GM19452 (cell line): Measurements from ENCODE around the gene RIN3.
A peak's percentile ranks its signal among the peaks of the same experiment; 100 is the strongest.

Experiments
- ATAC-seq: cut with Tn5 transposase; IDR thresholded peaks from one replicate; pipeline ENCODE4 v1.9.1; 2021; ENCODE audit not compliant: unreplicated experiment

Gene RIN3

DNA sequence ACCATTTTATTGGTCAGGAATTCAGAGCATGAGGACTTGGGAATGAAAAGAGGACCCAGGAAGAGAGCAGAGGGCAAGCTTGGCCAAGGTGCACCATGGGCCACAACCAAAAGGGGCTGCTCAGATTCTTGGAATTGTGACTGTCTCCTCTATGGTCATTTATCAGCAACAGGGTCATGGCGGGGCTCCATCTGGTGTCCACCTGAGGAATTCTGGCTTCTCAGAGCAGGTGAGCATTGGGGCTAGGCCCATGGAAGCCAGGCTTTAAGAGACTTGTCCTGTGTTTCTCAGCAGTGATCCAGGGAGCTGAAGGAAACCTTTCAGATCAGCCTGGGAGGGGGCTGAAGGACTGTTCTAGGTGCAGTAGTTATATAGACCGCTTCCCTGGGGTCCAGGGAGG, 2.6 kb upstream of the RIN3 start:
- no peak for ATAC-seq

DNA sequence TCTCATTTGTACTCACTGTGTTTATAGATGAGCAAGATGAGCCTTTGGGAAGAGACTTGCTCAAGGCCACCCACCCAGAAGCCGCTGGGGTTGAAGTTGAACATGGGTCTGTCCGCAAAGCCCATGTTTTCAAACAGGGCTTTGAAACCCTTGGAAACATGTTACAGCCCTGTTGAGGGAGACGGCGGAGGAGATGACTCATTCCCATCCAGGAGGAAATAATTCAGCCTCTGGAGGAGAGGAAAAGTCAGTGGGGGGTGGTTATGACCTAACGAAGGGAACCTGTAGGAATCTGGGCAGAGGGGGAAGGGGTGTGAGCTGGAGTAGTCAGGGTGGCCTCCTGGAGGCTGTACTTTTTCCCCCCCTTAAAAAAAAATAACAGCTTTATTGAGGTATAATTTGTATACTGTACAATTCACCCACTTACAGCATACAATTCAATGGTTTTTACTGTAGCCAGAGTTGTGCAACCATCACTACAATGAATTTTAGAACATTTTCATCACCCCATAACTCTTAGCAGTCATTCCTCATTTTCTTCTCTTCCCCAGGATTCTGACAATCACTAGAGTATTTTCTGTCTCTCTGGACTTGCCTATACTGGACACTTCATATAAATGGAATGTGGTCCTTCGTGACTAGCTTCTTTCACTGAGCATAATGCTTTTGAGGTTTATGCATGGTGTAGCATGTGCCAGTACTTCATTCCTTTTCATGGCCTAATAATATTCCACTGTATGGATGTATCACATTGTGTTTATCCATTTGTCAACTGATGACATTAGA, 1.9 kb upstream of the RIN3 start:
- no peak for ATAC-seq

DNA sequence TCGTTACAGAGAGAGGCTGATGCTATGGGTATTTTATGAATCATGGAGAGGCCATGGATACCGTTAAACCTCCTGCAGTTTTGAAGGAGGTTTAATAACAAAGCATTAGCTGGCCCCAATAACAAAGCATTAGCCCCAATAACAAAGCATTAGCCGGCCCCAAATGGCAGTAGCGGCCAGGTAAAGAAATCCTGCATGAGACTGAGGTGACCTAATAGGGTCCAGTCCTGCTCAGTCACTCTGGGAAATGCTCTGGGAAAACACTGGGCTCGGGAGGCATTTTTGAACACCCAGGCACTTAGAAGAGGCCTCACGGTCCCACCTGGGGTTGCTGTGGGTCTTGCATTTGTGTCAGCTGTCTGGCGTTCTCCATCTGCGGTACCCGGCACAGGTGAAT, 776 bp upstream of the RIN3 start:
- no peak for ATAC-seq

GRCh38 chr14:92513966-92514843, 624 bp downstream of the RIN3 start:
- no peak for ATAC-seq

DNA sequence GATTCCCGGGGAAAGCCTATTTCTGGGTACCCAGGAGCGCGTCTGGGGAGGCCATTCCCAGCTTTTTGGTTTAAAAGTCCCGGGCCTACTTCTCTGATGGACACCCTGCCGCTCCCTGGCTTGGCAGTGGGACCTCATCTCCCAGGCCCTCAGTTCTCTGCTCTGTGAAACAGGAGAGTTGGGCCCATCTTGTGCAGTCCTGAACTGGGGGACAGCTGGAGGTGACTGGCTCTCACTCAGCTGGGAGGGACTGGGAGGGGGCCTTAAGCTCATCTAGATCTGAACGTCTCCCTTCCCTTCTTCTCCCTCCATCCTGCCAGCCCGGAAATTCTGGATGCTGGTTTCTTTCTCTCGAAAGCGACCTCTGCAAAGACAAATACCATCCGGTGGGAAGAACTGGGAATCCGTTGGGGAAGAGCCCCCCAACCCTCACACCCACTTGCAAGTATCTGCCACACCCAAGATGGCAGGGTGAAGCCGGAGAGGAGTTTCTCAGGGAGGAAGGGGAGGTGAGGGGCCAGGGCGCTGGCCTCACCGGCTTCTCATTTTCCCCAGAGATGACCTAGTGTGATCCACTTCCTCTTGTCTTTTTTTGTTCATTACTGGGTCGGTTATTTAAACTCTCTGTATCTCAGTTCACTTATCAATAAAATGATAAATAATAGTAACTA, 1.4 kb downstream of the RIN3 start:
- ATAC-seq: no peak

DNA sequence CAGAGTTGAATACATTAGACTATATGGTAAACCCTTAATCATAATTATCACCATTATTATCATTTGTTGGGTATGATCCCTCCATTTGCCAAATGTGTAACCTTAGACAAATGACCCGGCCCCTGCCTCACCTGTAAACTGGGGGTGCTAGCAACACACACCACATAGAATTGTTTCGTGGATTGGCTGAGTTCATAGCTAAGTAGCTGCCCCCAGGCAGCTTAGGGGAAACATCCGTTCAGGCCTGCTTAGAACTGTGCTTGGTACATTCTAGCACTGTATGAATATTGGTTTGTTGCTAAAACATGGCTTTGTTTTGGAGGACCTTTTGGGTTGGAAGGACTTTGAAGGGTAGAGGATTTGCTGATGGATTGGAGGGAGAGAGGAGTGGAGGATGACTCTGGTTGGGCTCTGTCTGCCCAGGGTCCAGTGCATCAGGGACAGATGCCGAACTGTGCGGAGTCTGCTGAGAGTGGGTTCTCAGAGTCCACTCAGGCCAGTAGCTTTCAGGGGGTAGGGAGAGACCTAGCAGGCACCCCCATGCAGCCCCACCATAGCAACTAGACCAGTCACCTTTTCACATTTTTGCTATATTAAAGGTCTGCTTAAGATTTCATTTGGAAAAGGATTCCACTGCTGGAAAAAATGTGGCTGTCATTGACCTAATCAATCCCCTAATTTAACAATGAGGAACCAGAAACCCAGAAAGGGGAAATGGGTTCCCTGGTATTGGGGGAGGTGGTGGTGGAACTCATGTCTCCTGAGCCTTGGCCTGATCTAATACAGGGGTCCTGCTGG, 2.2 kb downstream of the RIN3 start:
- ATAC-seq: no peak

DNA sequence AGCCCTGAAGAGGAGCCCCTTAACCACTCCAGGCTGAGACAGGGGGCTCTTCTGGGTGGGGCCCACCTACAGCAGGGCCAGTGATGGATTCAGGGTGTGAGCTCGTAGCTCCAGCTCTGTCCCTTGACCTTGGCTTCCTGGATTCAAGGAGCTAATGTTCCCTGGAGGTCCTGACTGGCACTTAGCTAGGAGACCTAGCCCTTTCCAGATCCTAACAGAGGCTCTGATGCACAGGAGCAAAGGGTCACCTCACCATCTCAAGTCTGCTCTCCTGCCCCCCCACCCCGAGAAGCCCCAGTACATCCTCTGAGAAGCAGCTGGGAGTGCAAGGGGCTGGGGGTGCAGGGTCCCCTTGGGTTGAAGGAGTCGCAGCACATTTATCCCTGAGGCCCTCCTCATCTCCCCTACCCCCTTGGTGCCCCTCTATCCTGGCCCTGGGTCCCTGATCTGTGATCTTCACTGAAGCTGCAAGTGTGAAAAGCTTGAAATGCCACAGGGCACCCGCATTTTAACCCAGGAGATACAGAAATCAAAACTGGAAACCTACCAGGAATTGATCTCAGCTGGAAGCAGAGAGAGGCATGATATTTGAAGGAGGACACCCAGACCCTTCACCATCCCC, 2.9 kb downstream of the RIN3 start:
- ATAC-seq: no peak

DNA sequence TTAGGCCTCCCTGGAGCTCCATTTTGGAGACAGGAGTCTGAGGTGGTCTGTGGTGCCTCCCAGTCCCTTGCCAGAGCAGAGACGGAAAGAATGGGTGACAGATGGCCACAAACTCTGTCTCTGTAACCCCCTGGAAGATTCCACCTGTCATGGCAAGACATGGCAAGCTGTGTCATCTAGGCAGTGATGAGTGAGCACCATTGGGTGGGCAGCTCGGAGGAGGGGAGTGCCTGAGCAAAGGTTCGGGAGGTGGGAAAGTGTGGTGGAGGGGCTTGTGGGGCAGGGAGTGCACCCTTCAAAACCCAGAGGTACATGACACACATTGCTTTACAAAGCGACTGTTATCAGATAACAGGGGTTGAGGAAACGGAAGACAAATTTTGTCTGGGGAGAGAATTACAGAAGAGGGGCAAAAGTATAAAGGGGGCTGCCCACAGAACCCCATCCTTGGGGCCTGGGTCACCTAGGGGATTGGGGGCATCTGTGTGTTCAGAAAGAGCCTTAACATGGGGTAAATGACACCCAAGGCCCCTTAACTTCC, 3.5 kb downstream of the RIN3 start:
- ATAC-seq: no peak

DNA sequence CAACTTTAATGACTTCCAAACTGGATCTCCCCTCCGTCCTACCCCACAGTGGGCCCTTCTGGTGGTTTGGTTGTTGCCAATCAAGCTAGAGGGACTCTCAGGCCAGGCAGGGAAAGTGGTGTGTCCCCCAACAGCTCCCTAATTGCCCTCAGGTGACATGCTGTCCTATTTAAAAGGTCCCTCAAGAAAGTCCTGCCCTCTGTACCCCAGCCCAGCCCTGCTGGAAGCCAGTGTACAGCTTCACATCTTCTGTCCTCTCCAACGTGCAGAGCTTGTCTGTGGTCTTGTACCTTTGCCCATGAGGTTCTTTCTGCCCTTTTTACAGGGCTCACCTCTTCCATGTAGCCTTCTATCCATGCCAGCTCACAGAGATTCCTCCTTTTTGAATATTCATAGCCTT, 4.2 kb downstream of the RIN3 start:
- no peak for ATAC-seq

DNA sequence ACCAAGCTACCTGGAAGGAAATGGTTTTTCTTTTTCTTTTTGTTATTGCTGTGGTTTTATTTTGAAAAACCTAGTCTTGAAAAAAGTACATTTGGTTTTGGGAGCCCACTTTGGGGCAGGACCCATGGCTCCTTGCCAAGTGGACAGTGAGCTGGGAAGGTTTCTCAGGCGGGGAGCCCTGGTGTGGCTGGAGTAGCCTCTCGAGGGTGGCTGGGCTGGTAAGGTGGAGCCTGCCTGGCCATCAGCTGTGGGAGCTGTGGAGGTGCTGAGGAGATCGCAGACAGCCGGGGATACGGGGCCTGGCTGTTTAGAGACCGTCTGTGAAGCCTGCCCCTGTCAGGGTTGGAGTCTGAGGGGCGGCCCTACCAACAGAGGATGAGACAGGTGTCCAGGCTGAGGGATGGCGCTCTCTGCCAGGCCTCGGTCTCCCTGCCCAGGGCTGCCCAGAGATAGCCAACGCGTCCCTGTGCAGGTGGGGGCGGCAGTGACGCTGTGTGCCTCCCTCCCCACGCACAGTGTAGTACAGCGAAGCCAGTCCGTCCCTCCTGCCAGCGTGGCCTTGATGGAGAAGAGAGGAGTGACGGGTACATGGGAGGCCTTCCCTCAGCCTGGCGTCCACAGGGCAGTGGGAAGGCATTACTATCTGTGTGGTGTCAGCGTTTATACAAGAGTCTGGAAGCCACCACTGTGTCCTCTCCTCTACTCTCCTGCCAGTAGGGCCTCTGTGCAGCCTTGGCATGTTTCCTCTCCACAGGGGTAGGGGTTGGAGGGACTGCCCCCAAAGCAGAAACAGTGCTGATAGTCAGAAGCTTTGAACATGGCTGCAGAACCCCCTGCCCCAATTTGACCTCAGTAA, 5.9 kb downstream of the RIN3 start:
- peak; percentile 17 for ATAC-seq

DNA sequence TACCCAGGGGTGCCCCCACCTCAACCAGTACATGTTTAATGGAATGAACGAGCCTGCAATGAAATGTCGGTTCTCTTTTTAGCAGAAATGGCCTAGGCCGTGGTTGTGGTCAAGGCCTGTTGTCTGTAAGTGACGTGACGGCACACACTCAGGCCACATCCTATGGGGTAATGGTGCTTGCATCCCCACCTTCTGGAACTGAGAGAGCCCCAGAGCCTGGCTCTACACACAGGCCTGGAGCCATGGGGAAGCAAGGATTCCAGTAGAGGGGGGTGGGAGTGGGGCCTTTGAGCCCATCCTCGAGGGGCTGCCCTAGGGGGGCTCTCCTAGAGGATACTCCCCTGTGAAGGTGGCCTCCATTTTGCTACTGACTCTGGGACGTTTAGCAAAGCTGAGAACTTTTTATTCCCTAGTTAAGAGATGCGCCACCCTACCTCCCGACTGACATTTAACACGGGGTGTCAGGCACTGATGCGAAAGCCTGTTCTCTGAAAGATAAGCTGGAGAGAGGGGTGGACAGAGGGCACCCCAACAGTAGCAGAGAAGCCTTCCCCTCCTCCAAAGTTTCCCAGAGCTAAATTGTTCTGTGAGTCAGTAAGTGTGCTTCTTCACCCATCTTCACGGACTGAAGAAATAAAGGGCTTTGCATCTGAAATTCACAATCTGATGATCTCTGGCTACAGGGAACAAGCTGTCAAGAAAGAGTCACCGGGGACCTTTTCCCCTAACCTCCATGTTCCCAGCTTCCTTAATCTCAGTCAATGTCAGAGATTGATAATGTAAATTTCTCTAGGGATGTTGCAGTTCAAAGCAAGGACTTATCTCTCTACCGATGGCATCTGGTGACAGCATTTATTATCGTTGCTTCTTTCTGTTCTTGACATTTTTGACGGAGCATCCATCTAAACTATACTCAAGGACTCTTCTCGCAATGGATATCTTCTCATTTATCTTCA, 6.8 kb downstream of the RIN3 start:
- ATAC-seq: peak; percentile 52

GRCh38 chr14:92521058-92521415, 7.5 kb downstream of the RIN3 start:
- no peak for ATAC-seq

GRCh38 chr14:92523752-92524151, 10.2 kb downstream of the RIN3 start:
- no peak for ATAC-seq

- no peak for ATAC-seq
Measured at GRCh38 chr14:92524602-92525185, 11.1 kb downstream of the RIN3 start.

- ATAC-seq: no peak
Measured at GRCh38 chr14:92525322-92526095, 11.9 kb downstream of the RIN3 start.

DNA sequence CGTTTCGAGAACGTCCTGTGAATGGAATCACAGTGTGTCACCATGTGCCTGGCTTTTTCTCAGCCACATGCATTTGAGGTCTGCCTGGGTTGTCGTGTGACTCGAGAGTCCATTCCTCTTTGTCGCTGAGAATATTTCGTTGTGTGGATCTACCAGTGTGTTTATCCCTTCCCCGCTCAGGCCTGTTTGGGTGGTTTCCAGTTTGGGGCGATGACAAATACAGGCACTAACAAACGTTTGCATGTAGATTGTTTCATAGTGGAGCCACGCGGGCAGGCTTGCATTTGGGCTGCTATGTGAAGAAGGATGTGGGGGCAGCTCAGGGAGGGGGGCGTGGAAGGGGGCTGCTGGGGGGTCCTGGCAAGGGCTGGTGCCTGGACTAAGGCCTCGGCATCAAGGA, 14.1 kb downstream of the RIN3 start:
- no peak for ATAC-seq

- no peak for ATAC-seq
Measured at GRCh38 chr14:92528486-92529100, 15.0 kb downstream of the RIN3 start.
